Suppressor macrophage treated with lipopolysaccharide for 4 hours (primary cell): ENCODE data around the gene KRTAP19-2.
"Not testable (repeated sequence)": the region's sequence is repeated elsewhere in the genome, so short reads cannot be mapped to it uniquely, and the experiment has no call there.

Experiments
- DNase-seq: peaks from one replicate; pipeline ENCODE4 v3.0.0-alpha.2; 2020

Gene KRTAP19-2

GRCh38 chr21:30487336-30487735, at the start of gene KRTAP19-2:
Gene KRTAP19-2 (minus strand): TSS chr21:30487436. CDS start chr21:30487348, 88 bp downstream.
- DNase-seq, result no peak

- DNase-seq, result no peak
Measured at GRCh38 chr21:30518876-30519275, 31.6 kb upstream of the KRTAP19-2 start.

- DNase-seq, result no peak
Measured at GRCh38 chr21:30515681-30516080, 28.4 kb upstream of the KRTAP19-2 start.

GRCh38 chr21:30505621-30506205, 18.5 kb upstream of the KRTAP19-2 start:
- DNase-seq, result not testable (repeated sequence)

- no peak for DNase-seq
Measured at GRCh38 chr21:30502041-30502440, 14.8 kb upstream of the KRTAP19-2 start, which contains the start of gene KRTAP19-5. Gene KRTAP19-5 (minus strand): TSS chr21:30502141. CDS start chr21:30502090, 51 bp downstream.

- DNase-seq, result no peak
Measured at GRCh38 chr21:30497065-30497464, 9.8 kb upstream of the KRTAP19-2 start, which contains the start of gene KRTAP19-4. Gene KRTAP19-4 (minus strand): TSS chr21:30497165. CDS start chr21:30497110, 55 bp downstream.

- no peak for DNase-seq
Measured at GRCh38 chr21:30491963-30492428, 4.8 kb upstream of the KRTAP19-2 start, which contains the start of gene KRTAP19-3. Gene KRTAP19-3 (minus strand): TSS chr21:30492013. CDS start chr21:30491957, 56 bp downstream.

- no peak for DNase-seq
Measured at GRCh38 chr21:30486180-30486579, 1.1 kb downstream of the KRTAP19-2 start.

- DNase-seq, result no peak
Measured at GRCh38 chr21:30482130-30482529, 5.1 kb downstream of the KRTAP19-2 start.

- no peak for DNase-seq
Measured at GRCh38 chr21:30480145-30480544, 7.1 kb downstream of the KRTAP19-2 start, which contains the start of gene KRTAP19-1. Gene KRTAP19-1 (minus strand): TSS chr21:30480367. CDS start chr21:30480317, 50 bp downstream.

- no peak for DNase-seq
Measured at GRCh38 chr21:30479259-30479658, 8.0 kb downstream of the KRTAP19-2 start.

- DNase-seq, result no peak
Measured at GRCh38 chr21:30478004-30478403, 9.2 kb downstream of the KRTAP19-2 start.

- DNase-seq, result no peak
Measured at GRCh38 chr21:30468900-30469714, 18.1 kb downstream of the KRTAP19-2 start.

- no peak for DNase-seq
Measured at GRCh38 chr21:30463713-30464112, 23.5 kb downstream of the KRTAP19-2 start.

GRCh38 chr21:30448514-30448913, 38.7 kb downstream of the KRTAP19-2 start:
- no peak for DNase-seq

GRCh38 chr21:30447056-30447455, 40.2 kb downstream of the KRTAP19-2 start:
- no peak for DNase-seq

GRCh38 chr21:30444204-30444603, 43.0 kb downstream of the KRTAP19-2 start:
- no peak for DNase-seq

GRCh38 chr21:30443226-30443625, 44.0 kb downstream of the KRTAP19-2 start:
- no peak for DNase-seq

GRCh38 chr21:30439975-30440374, 47.3 kb downstream of the KRTAP19-2 start, which contains the start of gene KRTAP15-1:
Gene KRTAP15-1 (plus strand): TSS chr21:30440275. CDS start chr21:30440328, 53 bp downstream.
- no peak for DNase-seq
